Uterus (tissue), 4 donors: ENCODE data around the gene GAS2L1. TPM values are rescaled to one million over a fixed set of nuclear protein-coding genes. Genes with fewer than 3 reads are reported as not detected.
A peak's percentile ranks its signal among the peaks of the same experiment; 100 is the strongest.
"Not testable (repeated sequence)": the region's sequence is repeated elsewhere in the genome, so short reads cannot be mapped to it uniquely, and the experiment has no call there.

Experiments used
- DNase-seq, 2 donors: peaks; one replicate each; pipeline ENCODE4 v3.0.0-alpha.2; 2019 to 2020
- H3K27ac ChIP-seq, 2 donors: fragments of 200-600 bp; sonication (generic); 1 replicate in 1 of 2; 2 replicates in 1 of 2; pipeline ENCODE4 v1.5.1; 2016 to 2018
- H3K27me3 ChIP-seq, 2 donors: fragments of 200-600 bp; sonication (generic); one replicate each; pipeline ENCODE4 v1.5.1; 2018 to 2019; ENCODE audit warnings: control low read depth in 1 of 2
- H3K36me3 ChIP-seq, 2 donors: fragments of 200-600 bp; sonication (generic); one replicate each; pipeline ENCODE4 v1.5.1; 2019; ENCODE audit warnings: control low read depth in 1 of 2
- H3K4me1 ChIP-seq, 2 donors: fragments of 200-600 bp; sonication (generic); one replicate each; pipeline ENCODE4 v1.5.1; 2018 to 2019; ENCODE audit warnings: control low read depth in 1 of 2
- H3K4me3 ChIP-seq, 2 donors: fragments of 200-600 bp; sonication (generic); 1 replicate in 1 of 2; 2 replicates in 1 of 2; pipeline ENCODE4 v1.5.1; 2018 to 2019; ENCODE audit warnings: mild to moderate bottlenecking in 1 of 2
- H3K9me3 ChIP-seq, 2 donors: fragments of 200-600 bp; sonication (generic); one replicate each; pipeline ENCODE4 v1.5.1; 2019; ENCODE audit warnings: control low read depth in 1 of 2
- POLR2A ChIP-seq, 2 donors: fragments of 450-650 bp; IDR thresholded peaks; one replicate each; pipeline ENCODE4 v1.6.1; 2016; ENCODE audit warnings: antibody characterized with exemption in 2 of 2, mild to moderate bottlenecking in 1 of 2, moderate library complexity in 1 of 2
- intact Hi-C: fragments of 100-400 bp; cut with DNase I; formaldehyde crosslinking; loops from one replicate; pipeline ENCODE4 v1.15.1; 2023; ENCODE audit warnings: low total_unique reads
- microRNA-seq: library from miRNA; unstranded; fragments of <30 nt; microRNA quantifications from one replicate; pipeline ENCODE4, GENCODE V29; 2016; ENCODE audit warnings: borderline microRNAs expressed, borderline replicate concordance
- small RNA-seq: library from RNA; depleted of rRNA; stranded (forward); fragments of <200 nt; gene quantifications from one replicate; pipeline ENCODE3, GENCODE V24; 2016
- total RNA-seq, 4 donors: library from RNA; depleted of rRNA in 3 of 4; stranded (reverse); fragments of >200 nt in 3 of 4; gene quantifications; one replicate each; pipeline versions ENCODE4 v1.1.0 to v1.2.4, GENCODE V29; 2014 to 2023
- TF ChIP-seq, protein P1 (sequence below), 4 experiments: fragments of 200-600 bp in 2 of 4; fragments of 450-650 bp in 2 of 4; sonication (generic) in 2 of 4; IDR thresholded peaks; one replicate each; pipeline ENCODE4 v1.5.1; 2016 to 2019; ENCODE audit warnings: antibody characterized with exemption in 4 of 4, mild to moderate bottlenecking in 2 of 4, moderate library complexity in 1 of 4
- donor health status: DM: yes; HTN: yes; CAD: no.

GAS2L1 gene
- total RNA-seq, 4 donors from 2014 or later, result 2.4 to 29.6 (median 11.9) TPM

DNA sequence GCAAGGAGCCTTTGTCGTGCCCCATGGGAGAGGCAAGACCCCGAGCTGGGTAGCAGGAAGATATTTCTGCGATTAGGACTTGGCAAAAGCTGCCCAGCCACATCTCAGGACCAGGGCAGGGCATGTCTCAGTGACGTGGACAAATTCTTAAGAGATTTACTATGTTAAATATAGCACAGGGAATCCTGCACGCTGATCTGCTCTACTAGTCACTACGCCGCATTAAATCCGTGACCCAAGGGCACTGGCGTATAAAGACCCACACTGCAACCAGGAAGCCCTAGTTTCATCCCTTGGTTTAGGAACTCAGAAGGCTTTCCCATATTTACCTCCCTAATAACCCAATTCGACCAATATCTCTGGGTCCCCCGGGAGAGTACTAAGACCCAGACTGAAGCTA lies 46.8 kb downstream of the GAS2L1 start:
- Histone ChIP-seq H3K27ac (no peak overlapping the region), H3K4me3 (no peak overlapping the region), H3K4me1 (no peaks in the 10 kb centered on the region), H3K27me3 (no peaks in the 10 kb centered on the region), H3K36me3 (no peaks in the 10 kb centered on the region), H3K9me3 (no peaks in the 10 kb centered on the region)
- no peak for DNase-seq
- intact Hi-C loops, result no loop called here
- TF ChIP-seq, protein P1, sequence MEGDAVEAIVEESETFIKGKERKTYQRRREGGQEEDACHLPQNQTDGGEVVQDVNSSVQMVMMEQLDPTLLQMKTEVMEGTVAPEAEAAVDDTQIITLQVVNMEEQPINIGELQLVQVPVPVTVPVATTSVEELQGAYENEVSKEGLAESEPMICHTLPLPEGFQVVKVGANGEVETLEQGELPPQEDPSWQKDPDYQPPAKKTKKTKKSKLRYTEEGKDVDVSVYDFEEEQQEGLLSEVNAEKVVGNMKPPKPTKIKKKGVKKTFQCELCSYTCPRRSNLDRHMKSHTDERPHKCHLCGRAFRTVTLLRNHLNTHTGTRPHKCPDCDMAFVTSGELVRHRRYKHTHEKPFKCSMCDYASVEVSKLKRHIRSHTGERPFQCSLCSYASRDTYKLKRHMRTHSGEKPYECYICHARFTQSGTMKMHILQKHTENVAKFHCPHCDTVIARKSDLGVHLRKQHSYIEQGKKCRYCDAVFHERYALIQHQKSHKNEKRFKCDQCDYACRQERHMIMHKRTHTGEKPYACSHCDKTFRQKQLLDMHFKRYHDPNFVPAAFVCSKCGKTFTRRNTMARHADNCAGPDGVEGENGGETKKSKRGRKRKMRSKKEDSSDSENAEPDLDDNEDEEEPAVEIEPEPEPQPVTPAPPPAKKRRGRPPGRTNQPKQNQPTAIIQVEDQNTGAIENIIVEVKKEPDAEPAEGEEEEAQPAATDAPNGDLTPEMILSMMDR (IDR thresholded peaks at IDR 0.05), result no peak
- no peak for TF ChIP-seq POLR2A (IDR thresholded peaks at IDR 0.05)

DNA sequence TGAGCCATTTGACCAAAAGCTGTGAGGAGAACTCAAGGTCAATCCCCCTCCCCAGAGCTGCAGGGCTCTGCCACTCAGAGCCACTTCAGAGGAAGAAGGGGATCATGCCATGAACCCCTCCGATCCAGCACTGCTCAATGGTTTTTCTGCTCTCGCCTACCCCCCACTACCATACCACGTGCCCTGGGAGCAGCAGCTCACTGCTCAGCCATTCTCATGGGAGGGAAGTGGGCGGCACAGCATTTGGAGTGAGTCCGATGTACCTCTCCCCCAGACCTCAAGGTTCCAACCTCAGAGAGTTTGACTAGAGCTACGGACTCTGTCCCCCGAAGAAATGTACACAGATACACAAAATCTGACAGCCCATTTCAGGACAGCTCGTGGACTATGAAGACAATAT lies 47.4 kb downstream of the GAS2L1 start:
- no peaks in the 10 kb centered on the region for H3K36me3 ChIP-seq
- no peaks in the 10 kb centered on the region for H3K4me1 ChIP-seq
- TF ChIP-seq, protein P1 (IDR thresholded peaks at IDR 0.05), result no peak
- TF ChIP-seq POLR2A (IDR thresholded peaks at IDR 0.05), result no peak
- DNase-seq, result no peak
- intact Hi-C loops, result no loop called here
- no peak overlapping the region for H3K27ac ChIP-seq
- no peaks in the 10 kb centered on the region for H3K9me3 ChIP-seq
- no peaks in the 10 kb centered on the region for H3K27me3 ChIP-seq
- no peak overlapping the region for H3K4me3 ChIP-seq

DNA sequence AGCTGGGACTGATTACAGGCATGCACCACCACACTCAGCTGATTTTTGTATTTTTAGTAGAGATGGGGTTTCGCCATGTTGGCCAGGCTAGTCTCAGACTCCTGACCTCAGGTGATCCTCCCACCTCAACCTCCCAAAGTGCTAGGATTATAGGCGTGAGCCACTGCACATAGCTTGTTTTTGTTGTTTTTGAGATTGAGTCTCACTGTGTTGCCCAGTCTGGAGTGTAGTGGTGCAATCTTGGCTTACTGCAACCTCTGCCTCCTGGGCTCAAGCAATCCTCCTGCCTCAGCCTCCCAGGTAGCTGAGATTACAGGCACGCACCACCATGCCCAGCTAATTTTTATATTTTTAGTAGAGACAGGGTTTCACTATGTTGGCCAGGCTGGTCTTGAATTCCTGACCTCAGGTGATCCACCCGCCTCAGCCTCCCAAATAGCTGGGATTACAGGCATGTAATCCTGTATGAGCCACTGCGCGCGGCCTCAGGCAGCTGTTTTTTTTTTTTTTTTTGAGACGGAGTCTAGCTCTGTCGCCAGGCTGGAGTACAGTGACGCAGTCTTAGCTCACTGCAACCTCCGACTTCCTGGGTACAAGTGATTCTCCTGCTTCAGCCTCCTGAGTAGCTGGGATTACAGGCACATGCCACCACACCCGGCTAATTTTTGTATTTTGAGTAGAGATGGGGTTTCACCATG lies 50.9 kb downstream of the GAS2L1 start:
- H3K9me3 ChIP-seq, H3K36me3 ChIP-seq, DNase-seq, H3K27me3 ChIP-seq, intact Hi-C loops, H3K4me3 ChIP-seq, H3K4me1 ChIP-seq, H3K27ac ChIP-seq: not testable (repeated sequence)

DNA sequence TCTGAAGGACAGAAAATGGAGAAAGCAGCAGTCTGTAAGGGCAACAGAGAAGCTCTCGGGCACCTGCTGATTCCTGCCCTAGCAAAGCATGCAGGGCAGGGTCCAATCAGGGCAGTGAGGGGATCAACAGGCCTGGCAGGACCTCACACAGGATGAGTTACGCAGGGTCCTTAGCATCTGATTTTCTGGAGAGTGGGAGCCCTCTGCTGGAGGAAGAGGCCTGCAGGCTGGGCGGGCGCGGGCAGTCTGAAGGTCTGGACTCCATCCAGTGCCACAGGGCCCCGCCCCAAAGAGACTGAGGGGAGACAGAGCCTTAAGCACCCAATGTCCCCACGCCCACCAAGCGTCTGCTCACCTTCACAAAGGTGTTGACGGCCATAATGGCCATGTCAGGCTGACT lies 53.0 kb downstream of the GAS2L1 start:
- no peak for TF ChIP-seq POLR2A (IDR thresholded peaks at IDR 0.05)
- TF ChIP-seq, protein P1 (IDR thresholded peaks at IDR 0.05), result peak; percentile 55 to 74 (median 66)
- Histone ChIP-seq H3K4me1 (no peaks in the 10 kb centered on the region), H3K27ac (peak overlapping the region in 1 of 2 donors; percentile 5), H3K9me3 (no peaks in the 10 kb centered on the region), H3K27me3 (no peaks in the 10 kb centered on the region), H3K36me3 (no peaks in the 10 kb centered on the region), H3K4me3 (no peak overlapping the region)
- intact Hi-C loops, result no loop called here
- peak; percentile 62 to 66 for DNase-seq

Small RNA genes within 50 kb of the gene (microRNA-seq; reads per million reads assigned to microRNA genes)
- gene MIR3653, result 18.1 reads per million, percentile 29 among the genes with 10 or more reads in this experiment

Small RNA genes within 50 kb of the gene (small RNA-seq; reads per million reads assigned to genes)
- not detected for gene MIR3653

Other genes with a start within 250 kb of the GAS2L1 start
- gene C22orf31, start 244.8 kb upstream of the GAS2L1 start, total RNA-seq, result not detected
- 10 to 100 TPM in 3 of 4 donors, 1 to 10 TPM in 1; 5.9 to 25.1 (median 10.2) TPM for gene KREMEN1, start 233.6 kb upstream of the GAS2L1 start, total RNA-seq
- 10 to 100 TPM in 2 of 4 donors, 1 to 10 TPM in 1, under 1 TPM in 1; under 0.01 to 30.0 (median 10.2) TPM for gene EMID1, start 100.8 kb upstream of the GAS2L1 start, total RNA-seq
- gene RHBDD3, start 38.7 kb upstream of the GAS2L1 start, total RNA-seq, result 10 to 100 TPM in 3 of 4 donors, 1 to 10 TPM in 1; 6.5 to 46.6 (median 26.1) TPM
- 100 to 1,000 TPM; 120 to 221 (median 137) TPM for gene EWSR1, start 38.4 kb upstream of the GAS2L1 start, total RNA-seq
- gene RASL10A, start 9.0 kb downstream of the GAS2L1 start, total RNA-seq, result 1 to 10 TPM in 1 of 4 donors, under 1 TPM in 2, not detected in 1; 0.35 to 3.2 (median 0.79) TPM
- 10 to 100 TPM; 32.3 to 49.6 (median 36.6) TPM for gene AP1B1, start 81.9 kb downstream of the GAS2L1 start, total RNA-seq
- gene RFPL1, start 131.9 kb downstream of the GAS2L1 start, total RNA-seq, result not detected
- 1 to 10 TPM in 1 of 4 donors, under 1 TPM in 1, not detected in 2; 0.46 to 1.9 TPM for gene NEFH, start 173.6 kb downstream of the GAS2L1 start, total RNA-seq
- gene THOC5, start 247.1 kb downstream of the GAS2L1 start, total RNA-seq, result 10 to 100 TPM in 3 of 4 donors, 1 to 10 TPM in 1; 8.5 to 59.1 (median 48.7) TPM